T-helper 9 cell (primary cell): ENCODE data around the gene NLRC3.
"Not testable (repeated sequence)": the region's sequence is repeated elsewhere in the genome, so short reads cannot be mapped to it uniquely, and the experiment has no call there.

Experiments used
- DNase-seq: peaks from one replicate; pipeline ENCODE4 v3.0.0-alpha.2; 2020

NLRC3 gene

DNA sequence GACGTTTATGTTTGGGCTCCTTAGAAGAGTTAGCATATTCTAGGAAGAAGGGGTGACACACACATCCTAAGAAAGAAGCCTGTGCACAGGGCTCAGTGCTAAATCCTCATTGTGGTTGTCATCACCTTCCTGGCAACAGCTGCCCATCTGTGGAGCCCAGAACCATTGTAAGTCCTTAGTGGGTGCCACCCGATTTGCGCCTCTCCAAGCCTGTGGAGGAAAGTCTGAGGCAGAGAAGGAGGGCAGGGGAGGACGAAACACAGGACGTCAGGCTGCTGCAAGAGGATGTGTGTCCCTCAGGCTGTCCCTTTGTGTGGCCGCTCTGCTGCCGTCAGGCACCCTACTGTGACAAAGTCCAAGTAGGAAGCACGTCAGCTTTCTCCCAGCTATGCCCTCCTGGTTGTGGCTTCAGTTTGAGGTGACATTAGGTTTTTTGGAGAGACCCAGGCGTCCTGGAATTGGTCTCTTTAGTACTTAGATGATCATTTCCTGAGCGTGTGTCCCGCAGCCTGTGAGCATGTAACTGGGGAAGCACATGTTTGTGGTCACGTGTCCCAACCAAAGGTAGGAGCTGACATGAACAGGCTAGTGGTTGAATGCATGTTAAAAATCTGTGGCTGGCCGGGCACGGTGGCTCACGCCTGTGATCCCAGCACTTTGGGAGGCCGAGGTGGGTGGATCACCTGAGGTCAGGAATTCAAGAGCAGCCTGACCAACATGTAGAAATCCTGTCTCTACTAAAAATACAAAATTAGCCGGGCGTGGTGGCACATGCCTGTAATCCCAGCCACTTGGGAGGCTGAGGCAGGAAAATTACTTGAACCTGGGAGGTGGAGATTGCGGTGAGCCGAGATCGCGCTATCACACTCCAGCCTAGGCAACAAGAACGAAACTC is 65.7 kb downstream of the NLRC3 start:
- DNase-seq = no peak

DNA sequence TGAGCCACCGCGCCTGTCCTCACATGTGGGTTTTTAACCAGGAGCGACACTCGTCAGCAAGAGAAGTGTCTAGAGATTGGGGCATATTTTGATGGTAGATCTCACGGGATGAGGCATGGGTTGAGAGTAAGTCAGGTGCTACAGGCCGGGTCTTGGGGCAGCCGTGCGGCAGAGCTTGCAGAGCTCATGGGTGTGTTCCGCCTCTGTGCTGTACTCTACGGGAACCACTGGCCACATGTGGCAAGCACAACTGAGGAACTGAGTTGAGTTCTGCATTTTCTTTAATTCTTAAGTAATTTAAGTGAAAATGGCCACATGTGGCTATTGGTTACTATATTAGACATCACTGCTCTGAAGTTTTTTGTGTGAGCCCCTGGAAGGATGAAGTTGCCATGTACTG is 66.8 kb downstream of the NLRC3 start:
- DNase-seq = no peak

DNA sequence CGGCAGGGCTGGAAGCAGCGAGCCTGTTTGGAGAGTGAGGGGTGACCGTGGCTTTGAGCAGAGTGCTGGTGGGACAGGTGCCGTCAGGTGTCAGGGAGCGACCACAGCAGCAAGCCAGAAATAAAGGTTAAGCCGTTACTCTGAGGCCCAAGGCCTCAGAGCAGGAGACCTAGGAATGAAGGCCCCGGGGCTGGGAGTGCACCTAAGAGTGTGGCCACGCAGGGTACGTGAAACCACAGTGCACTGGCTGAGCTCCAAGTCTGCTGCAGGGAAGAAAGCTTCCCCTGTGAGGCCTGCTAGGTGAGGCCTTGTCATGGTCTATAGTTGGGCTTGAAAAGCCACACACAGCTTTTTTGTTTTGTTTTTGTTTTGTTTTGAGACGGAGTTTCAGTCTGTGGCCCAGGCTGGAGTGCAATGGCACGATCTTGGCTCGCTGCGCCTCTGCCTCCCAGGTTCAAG is 67.7 kb downstream of the NLRC3 start:
- peak; percentile 64 for DNase-seq

- no peak for DNase-seq
These were observed 68.5 kb downstream of the NLRC3 start for GRCh38 chr16:3508736-3509135.

DNA sequence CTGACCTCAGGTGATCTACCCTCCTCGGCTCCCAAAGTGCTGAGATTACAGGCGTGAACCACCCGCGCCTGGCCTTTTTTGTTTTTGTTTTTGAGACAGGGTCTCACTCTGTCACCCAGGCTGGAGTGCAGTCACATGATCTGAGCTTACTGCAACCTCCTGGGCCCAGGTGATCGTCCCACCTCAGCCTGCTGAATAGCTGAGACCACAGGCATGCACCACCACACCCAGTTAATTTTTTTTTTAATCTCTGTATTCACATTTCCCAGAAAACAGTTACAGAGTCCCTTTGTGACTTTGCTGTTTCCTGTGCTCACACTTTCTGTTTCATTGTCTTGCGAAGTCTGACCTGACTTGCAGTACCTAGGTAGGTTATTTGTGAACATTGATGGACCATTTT is 73.7 kb downstream of the NLRC3 start:
- DNase-seq = peak; percentile 7

DNA sequence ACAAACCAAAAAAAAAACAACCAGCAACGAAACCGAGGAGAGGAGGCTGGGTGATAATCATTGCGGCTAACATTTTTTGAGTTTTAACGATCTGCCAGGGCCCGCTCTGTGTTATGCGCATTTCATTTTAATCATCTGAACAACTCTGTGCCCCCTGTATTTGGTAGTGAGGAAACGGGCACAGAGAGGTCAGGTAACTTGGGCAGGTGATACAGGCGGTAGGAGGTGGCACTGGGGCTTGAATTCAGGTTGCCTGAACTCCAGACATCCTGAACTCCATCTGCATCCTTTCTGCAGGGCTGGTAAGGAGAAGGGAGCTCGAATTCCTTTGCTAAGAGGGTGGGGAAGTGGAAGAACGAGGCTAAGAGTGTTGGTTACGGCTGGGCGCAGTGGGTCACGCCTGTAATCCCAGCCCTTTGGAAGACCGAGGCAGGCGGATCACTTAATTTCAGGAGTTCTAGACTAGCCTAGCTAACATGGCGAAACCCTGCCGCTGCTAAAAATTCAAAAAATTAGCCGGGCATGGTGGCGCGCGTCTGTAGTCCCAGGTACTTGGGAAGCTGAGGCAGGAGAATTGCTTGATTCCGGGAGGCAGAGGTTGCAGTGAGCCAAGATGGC is 75.3 kb downstream of the NLRC3 start:
- DNase-seq = no peak

DNA sequence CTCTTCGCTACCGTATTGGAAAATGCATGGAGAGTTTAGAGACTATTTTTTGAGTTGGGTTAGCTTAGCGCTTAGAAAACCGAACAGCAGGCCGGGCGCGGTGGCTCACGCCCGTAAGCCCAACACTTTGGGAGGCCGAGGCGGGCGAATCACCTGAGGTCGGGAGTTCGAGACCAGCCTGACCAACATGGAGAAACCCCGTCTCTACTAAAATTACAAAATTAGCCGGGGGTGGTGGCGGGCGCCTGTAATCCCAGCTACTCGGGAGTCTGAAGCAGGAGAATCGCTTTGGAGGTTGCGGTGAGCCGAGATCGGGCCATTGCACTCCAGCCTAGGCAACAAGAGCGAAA is 75.8 kb downstream of the NLRC3 start:
- not testable (repeated sequence) for DNase-seq

DNA sequence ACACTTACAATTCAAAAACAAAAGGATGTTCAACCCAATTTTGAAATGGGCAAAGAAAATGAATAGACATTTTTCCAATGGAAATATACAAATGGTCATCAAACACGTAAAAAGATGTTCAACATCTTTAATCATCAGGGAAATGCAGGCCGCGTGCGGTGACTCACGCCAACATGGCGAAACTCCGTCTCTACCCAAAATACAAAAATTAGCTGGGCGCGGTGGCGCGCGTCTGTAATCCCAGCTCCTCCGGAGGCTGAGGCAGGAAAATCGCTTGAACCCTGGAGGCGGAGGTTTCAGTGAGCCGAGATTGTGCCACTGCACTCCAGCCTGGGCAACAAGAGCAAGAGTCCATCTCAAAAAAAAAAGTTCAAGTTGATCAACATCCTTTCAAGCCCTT is 78.2 kb downstream of the NLRC3 start:
- no peak for DNase-seq

DNA sequence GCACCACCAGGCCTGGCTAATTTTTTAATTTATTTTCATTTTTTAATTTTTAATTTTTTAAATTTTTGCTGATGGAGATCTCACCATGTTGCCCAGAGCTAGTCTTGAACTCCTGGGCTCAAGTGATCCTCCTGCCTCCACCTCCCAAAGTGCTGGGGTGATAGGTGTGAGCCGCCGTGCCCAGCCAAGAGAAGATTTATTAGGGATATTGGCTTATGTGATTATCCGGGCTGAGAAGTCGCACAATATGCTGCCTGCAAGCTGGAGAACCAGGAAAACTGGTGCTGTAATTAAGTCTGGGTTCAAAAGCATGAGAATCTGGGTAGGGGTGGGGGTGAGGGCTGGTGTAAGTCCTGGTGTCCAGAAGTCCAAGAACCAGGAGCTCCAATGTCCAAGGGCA is 79.4 kb downstream of the NLRC3 start:
- DNase-seq = no peak

- DNase-seq = no peak
These were observed 80.8 kb downstream of the NLRC3 start for GRCh38 chr16:3496386-3496785.

DNA sequence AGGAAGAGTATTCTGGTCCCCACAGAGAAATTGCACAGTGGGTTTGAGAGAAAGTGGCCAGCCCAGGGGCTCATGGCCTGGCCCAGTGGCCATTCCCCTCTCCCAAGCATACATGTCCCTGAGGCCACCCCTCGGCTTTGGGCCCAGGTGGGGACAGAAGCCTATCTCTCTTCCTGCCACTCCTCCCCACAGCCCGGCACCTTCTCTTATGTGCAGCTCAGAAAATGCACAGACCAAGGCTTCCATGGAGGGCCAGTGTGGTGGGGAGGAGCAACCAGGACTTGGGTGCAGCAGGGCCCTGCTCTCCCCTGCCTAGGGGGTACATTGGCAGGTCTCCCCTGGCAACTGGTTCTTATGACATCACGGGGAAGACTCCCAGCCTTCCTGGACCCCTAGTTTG is 82.0 kb downstream of the NLRC3 start, which contains the start of gene C16orf90:
Gene C16orf90 (minus strand): TSS at position 314 of the 400 bp plus-strand sequence. CDS start 68 bp downstream, at position 246.
- no peak for DNase-seq

DNA sequence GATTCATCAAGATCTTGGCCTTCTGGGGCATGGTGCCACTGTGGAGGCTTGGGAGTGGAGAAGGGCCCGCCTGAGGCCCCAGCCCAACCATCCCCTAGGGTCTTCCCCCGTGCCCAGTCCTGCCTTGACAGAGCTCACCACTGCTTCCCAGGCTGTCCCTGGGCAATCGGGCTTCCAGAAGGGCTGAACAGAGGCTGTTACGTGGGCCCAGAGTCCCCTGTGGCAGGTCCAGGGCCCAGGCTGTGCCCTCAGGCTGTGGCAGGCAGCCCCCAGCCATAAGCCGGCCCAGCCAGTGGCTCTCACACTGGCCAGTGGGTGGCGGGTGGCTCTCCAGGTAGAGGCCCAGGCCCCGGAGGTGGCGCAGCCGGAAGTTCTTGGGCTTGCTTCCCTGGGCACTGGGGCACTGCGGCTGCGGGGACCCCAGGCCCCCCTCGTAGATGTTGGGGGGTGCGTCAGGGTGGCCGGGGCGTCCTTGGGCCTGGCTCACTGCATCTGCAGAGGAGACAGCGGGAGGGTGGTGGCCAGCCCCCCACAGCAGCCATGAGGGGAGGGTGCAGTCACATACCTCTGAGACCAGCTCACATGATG is 82.7 kb downstream of the NLRC3 start:
- no peak for DNase-seq

GRCh38 chr16:3492356-3492755 is 84.8 kb downstream of the NLRC3 start:
- DNase-seq = no peak

- no peak for DNase-seq
These were observed 86.1 kb downstream of the NLRC3 start for GRCh38 chr16:3490911-3491629.
